NK-92 treated with Interleukin-12 subunit alpha and Interleukin-12 subunit beta, amount 100 ng/mL, for 24 hours (cell line): ENCODE results near the gene OXNAD1.
A peak's percentile ranks its signal among the peaks of the same experiment; 100 is the strongest.

Experiments
- DNase-seq: peaks from one replicate; lab custom pipeline; 2025; lab: John Stamatoyannopoulos, UW

OXNAD1 gene

GRCh38 chr3:16247282-16248061 is 17.5 kb upstream of the OXNAD1 start:
- peak; percentile 37 for DNase-seq

GRCh38 chr3:16248556-16248955 is 16.5 kb upstream of the OXNAD1 start:
- no peak for DNase-seq

- DNase-seq = no peak
Measured at GRCh38 chr3:16249336-16249735, 15.7 kb upstream of the OXNAD1 start.

- no peak for DNase-seq
Measured at GRCh38 chr3:16249886-16250285, 15.1 kb upstream of the OXNAD1 start.

- no peak for DNase-seq
Measured at GRCh38 chr3:16251316-16252085, 13.5 kb upstream of the OXNAD1 start.

- no peak for DNase-seq
Measured at GRCh38 chr3:16252243-16252978, 12.6 kb upstream of the OXNAD1 start.

GRCh38 chr3:16252988-16253387 is 12.0 kb upstream of the OXNAD1 start:
- no peak for DNase-seq

- no peak for DNase-seq
Measured at GRCh38 chr3:16253601-16254000, 11.4 kb upstream of the OXNAD1 start.

GRCh38 chr3:16254916-16255315 is 10.1 kb upstream of the OXNAD1 start:
- DNase-seq = no peak

GRCh38 chr3:16255326-16255725 is 9.7 kb upstream of the OXNAD1 start:
- no peak for DNase-seq

GRCh38 chr3:16255726-16256125 is 9.3 kb upstream of the OXNAD1 start:
- no peak for DNase-seq

- DNase-seq = no peak
Measured at GRCh38 chr3:16257309-16257708, 7.7 kb upstream of the OXNAD1 start.

- DNase-seq = no peak
Measured at GRCh38 chr3:16258177-16258576, 6.8 kb upstream of the OXNAD1 start.

- no peak for DNase-seq
Measured at GRCh38 chr3:16258866-16259265, 6.1 kb upstream of the OXNAD1 start.

- no peak for DNase-seq
Measured at GRCh38 chr3:16260046-16260445, 5.0 kb upstream of the OXNAD1 start.

- no peak for DNase-seq
Measured at GRCh38 chr3:16262174-16262573, 2.8 kb upstream of the OXNAD1 start.

GRCh38 chr3:16264174-16264707 is 771 bp upstream of the OXNAD1 start:
- DNase-seq = no peak

- DNase-seq = no peak
Measured at GRCh38 chr3:16265455-16265786, 409 bp downstream of the OXNAD1 start.

GRCh38 chr3:16266714-16267113 is 1.7 kb downstream of the OXNAD1 start:
- no peak for DNase-seq

- no peak for DNase-seq
Measured at GRCh38 chr3:16270855-16271254, 5.8 kb downstream of the OXNAD1 start.

- DNase-seq = no peak
Measured at GRCh38 chr3:16272588-16272987, 7.6 kb downstream of the OXNAD1 start.

- DNase-seq = no peak
Measured at GRCh38 chr3:16273867-16274266, 8.9 kb downstream of the OXNAD1 start.

GRCh38 chr3:16277471-16277870 is 12.5 kb downstream of the OXNAD1 start:
- DNase-seq = no peak
